ENCODE results near the gene ZXDC. TPM values are rescaled to one million over a fixed set of nuclear protein-coding genes. Genes with fewer than 3 reads are reported as not detected.

The ZXDC gene
- 10 to 100 TPM; 22.7 to 47.0 (median 27.9) TPM for total RNA-seq

- DNase-seq (ENCODE audit: low spot score) (peak; percentile 54), ATAC-seq (ENCODE audit: low FRiP score) (peak; percentile 94)
- no peak for TF ChIP-seq CTCF (IDR thresholded peaks at IDR 0.05)
These were observed at the start of gene ZXDC for GRCh38 chr3:126475413-126476114. Gene ZXDC (minus strand): TSS chr3:126475891. CDS start chr3:126475865, 26 bp downstream.

GRCh38 chr3:126525091-126525852 is 49.6 kb upstream of the ZXDC start:
- DNase-seq (ENCODE audit: low spot score) (no peak), ATAC-seq (ENCODE audit: low FRiP score) (no peak)
- no peak for TF ChIP-seq CTCF (IDR thresholded peaks at IDR 0.05)

- ATAC-seq (ENCODE audit: low FRiP score): no peak
- TF ChIP-seq CTCF (IDR thresholded peaks at IDR 0.05): no peak
- no peak for DNase-seq (ENCODE audit: low spot score)
These were observed 48.8 kb upstream of the ZXDC start for GRCh38 chr3:126524429-126524988.

GRCh38 chr3:126523745-126524428 is 48.2 kb upstream of the ZXDC start, which contains the start of gene CHST13:
Gene CHST13 (plus strand): TSS chr3:126524155. CDS start chr3:126524333, 178 bp downstream.
- DNase-seq (ENCODE audit: low spot score) (no peak), ATAC-seq (ENCODE audit: low FRiP score) (peak; percentile 1)
- TF ChIP-seq CTCF (IDR thresholded peaks at IDR 0.05): no peak

GRCh38 chr3:126522363-126522788 is 46.7 kb upstream of the ZXDC start:
- DNase-seq (ENCODE audit: low spot score) (peak; percentile 42), ATAC-seq (ENCODE audit: low FRiP score) (no peak)
- TF ChIP-seq CTCF (IDR thresholded peaks at IDR 0.05): peak in 2 of 3 donors; percentile 66 to 72

GRCh38 chr3:126521122-126521891 is 45.6 kb upstream of the ZXDC start:
- no peak for TF ChIP-seq CTCF (IDR thresholded peaks at IDR 0.05)
- ATAC-seq (ENCODE audit: low FRiP score): no peak
- no peak for DNase-seq (ENCODE audit: low spot score)

Measured in omental fat pad (tissue), 4 donors.